Neural progenitor cell (in vitro differentiated cells): ENCODE results near the gene DLK1.

ENCODE experiments used
- EZH2 ChIP-seq: fragments of 200-600 bp; sonication (generic); IDR thresholded peaks from 2 replicates; pipeline ENCODE4 v1.6.1; 2017; ENCODE audit warnings: antibody characterized with exemption, mild to moderate bottlenecking, moderate library complexity
- EZH2phosphoT487 ChIP-seq: fragments of 200-600 bp; sonication (generic); IDR thresholded peaks from 2 replicates; pipeline ENCODE4 v1.6.1; 2017; ENCODE audit warnings: antibody characterized with exemption
- TF ChIP-seq, protein P1 (sequence below): fragments of 200-600 bp; sonication (generic); IDR thresholded peaks from 2 replicates; pipeline ENCODE4 v1.5.1; 2017; ENCODE audit warnings: antibody characterized with exemption, mild to moderate bottlenecking

DNA sequence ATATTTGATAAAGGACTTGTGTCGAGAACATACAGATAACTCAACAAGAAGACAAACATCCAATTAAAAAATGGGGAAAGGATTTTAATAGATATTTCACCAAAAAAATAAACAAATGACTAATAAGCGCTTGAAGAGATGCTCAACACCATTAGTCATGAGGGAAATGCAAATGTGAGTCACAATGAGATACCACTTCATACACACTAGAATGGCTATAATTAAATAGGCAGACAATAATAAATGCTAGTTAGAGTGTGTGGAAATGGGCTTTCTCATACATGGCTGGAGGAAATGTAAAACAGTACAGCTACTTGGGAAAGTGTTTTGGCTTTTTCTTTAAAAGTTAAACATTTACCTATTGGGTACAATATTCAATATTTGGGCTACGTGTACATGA is 34.8 kb downstream of the DLK1 start:
- TF ChIP-seq EZH2phosphoT487 (no peak), EZH2 (no peak)
- TF ChIP-seq, protein P1, sequence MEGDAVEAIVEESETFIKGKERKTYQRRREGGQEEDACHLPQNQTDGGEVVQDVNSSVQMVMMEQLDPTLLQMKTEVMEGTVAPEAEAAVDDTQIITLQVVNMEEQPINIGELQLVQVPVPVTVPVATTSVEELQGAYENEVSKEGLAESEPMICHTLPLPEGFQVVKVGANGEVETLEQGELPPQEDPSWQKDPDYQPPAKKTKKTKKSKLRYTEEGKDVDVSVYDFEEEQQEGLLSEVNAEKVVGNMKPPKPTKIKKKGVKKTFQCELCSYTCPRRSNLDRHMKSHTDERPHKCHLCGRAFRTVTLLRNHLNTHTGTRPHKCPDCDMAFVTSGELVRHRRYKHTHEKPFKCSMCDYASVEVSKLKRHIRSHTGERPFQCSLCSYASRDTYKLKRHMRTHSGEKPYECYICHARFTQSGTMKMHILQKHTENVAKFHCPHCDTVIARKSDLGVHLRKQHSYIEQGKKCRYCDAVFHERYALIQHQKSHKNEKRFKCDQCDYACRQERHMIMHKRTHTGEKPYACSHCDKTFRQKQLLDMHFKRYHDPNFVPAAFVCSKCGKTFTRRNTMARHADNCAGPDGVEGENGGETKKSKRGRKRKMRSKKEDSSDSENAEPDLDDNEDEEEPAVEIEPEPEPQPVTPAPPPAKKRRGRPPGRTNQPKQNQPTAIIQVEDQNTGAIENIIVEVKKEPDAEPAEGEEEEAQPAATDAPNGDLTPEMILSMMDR, result no peak
